Neural progenitor cell (in vitro differentiated cells): ENCODE measurements around the gene C22orf23. TPM values are rescaled to one million over a fixed set of nuclear protein-coding genes. Genes with fewer than 3 reads are reported as not detected.

Experiments
- DNase-seq: peaks from one replicate; pipeline ENCODE4 v3.0.0-alpha.2; 2016; ENCODE audit warnings: low spot score
- H2AFZ ChIP-seq: fragments of 200-600 bp; sonication (generic); replicated peaks from 2 replicates; pipeline ENCODE4 v1.6.1; 2016; ENCODE audit warnings: antibody characterized with exemption
- H3F3A ChIP-seq: fragments of 200-600 bp; sonication (generic); 2 replicates; pipeline ENCODE4 v1.6.1; 2016; ENCODE audit warnings: antibody characterized with exemption, low read depth
- H3K27ac ChIP-seq: fragments of 200-600 bp; sonication (generic); 2 replicates; pipeline ENCODE4 v1.5.1; 2016; ENCODE audit warnings: mild to moderate bottlenecking
- H3K27me3 ChIP-seq: fragments of 200-600 bp; sonication (generic); 2 replicates; pipeline ENCODE4 v1.6.1; 2016; ENCODE audit warnings: mild to moderate bottlenecking, moderate library complexity
- H3K36me3 ChIP-seq: fragments of 200-600 bp; sonication (generic); 2 replicates; pipeline ENCODE4 v1.5.1; 2016
- H3K4me1 ChIP-seq: fragments of 200-600 bp; sonication (generic); 2 replicates; pipeline ENCODE4 v1.6.1; 2016; ENCODE audit warnings: mixed run types
- H3K4me2 ChIP-seq: fragments of 200-600 bp; sonication (generic); 2 replicates; pipeline ENCODE4 v1.6.1; 2016
- H3K4me3 ChIP-seq: fragments of 200-600 bp; sonication (generic); 2 replicates; pipeline ENCODE4 v1.5.1; 2016
- H3K79me2 ChIP-seq: fragments of 200-600 bp; sonication (generic); 2 replicates; pipeline ENCODE4 v1.6.1; 2016; ENCODE audit warnings: low read depth
- H3K9ac ChIP-seq: fragments of 200-600 bp; sonication (generic); 2 replicates; pipeline ENCODE4 v1.6.1; 2016
- H3K9me3 ChIP-seq: fragments of 200-600 bp; sonication (generic); 2 replicates; pipeline ENCODE4 v1.5.1; 2016; ENCODE audit warnings: low read depth
- H4K20me1 ChIP-seq: fragments of 200-600 bp; sonication (generic); 2 replicates; pipeline ENCODE4 v1.6.1; 2016; ENCODE audit warnings: low read depth
- H3K27ac Mint-ChIP-seq: 3 replicates; pipeline ENCODE4 v1.8.0; 2021; ENCODE audit warnings: mixed read lengths
- H3K27me3 Mint-ChIP-seq: 2 replicates; pipeline ENCODE4 v1.8.0; 2022; ENCODE audit warnings: low read depth, mild to moderate bottlenecking, inconsistent platforms, moderate library complexity, mixed read lengths; ENCODE audit not compliant: insufficient read depth
- H3K36me3 Mint-ChIP-seq: 3 replicates; pipeline ENCODE4 v1.8.0; 2021; ENCODE audit warnings: mixed read lengths
- H3K4me1 Mint-ChIP-seq: 3 replicates; pipeline ENCODE4 v1.8.0; 2021; ENCODE audit warnings: mixed read lengths
- H3K4me3 Mint-ChIP-seq: 3 replicates; pipeline ENCODE4 v1.8.0; 2021; ENCODE audit warnings: mild to moderate bottlenecking, moderate library complexity, mixed read lengths
- H3K9me3 Mint-ChIP-seq: 3 replicates; pipeline ENCODE4 v1.8.0; 2020; ENCODE audit warnings: mixed read lengths
- EZH2 ChIP-seq: fragments of 200-600 bp; sonication (generic); IDR thresholded peaks from 2 replicates; pipeline ENCODE4 v1.6.1; 2017; ENCODE audit warnings: antibody characterized with exemption, mild to moderate bottlenecking, moderate library complexity
- EZH2phosphoT487 ChIP-seq: fragments of 200-600 bp; sonication (generic); IDR thresholded peaks from 2 replicates; pipeline ENCODE4 v1.6.1; 2017; ENCODE audit warnings: antibody characterized with exemption
- total RNA-seq: library from RNA; depleted of rRNA; stranded (reverse); fragments of >200 nt; gene quantifications from 2 replicates; pipeline ENCODE4 v1.2.3, GENCODE V29; 2015; ENCODE audit warnings: low replicate concordance
- TF ChIP-seq, protein P1 (sequence below): fragments of 200-600 bp; sonication (generic); IDR thresholded peaks from 2 replicates; pipeline ENCODE4 v1.5.1; 2017; ENCODE audit warnings: antibody characterized with exemption, mild to moderate bottlenecking

The C22orf23 gene
- total RNA-seq, 1 donor from 2014 or later: 0.26 TPM

DNA sequence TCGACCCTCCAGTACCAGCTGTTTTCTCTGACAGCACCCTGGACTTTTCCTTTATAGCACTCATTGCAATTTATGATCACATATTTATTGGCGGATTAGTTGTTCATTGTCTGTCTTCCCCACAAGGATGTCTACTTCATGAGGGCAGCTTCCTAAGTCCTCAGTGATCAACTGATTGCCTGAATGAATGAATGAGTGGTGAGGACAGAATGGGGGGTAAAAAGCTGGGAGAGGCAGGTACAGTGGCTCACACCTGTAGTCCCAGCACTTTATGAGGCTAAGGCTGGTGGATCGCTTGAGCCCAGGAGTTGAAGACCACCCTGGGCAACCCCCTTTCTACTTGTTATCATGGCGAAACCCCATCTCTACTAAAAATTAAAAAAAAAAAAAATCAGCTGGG lies 42.1 kb upstream of the C22orf23 start:
- TF ChIP-seq, protein P1, sequence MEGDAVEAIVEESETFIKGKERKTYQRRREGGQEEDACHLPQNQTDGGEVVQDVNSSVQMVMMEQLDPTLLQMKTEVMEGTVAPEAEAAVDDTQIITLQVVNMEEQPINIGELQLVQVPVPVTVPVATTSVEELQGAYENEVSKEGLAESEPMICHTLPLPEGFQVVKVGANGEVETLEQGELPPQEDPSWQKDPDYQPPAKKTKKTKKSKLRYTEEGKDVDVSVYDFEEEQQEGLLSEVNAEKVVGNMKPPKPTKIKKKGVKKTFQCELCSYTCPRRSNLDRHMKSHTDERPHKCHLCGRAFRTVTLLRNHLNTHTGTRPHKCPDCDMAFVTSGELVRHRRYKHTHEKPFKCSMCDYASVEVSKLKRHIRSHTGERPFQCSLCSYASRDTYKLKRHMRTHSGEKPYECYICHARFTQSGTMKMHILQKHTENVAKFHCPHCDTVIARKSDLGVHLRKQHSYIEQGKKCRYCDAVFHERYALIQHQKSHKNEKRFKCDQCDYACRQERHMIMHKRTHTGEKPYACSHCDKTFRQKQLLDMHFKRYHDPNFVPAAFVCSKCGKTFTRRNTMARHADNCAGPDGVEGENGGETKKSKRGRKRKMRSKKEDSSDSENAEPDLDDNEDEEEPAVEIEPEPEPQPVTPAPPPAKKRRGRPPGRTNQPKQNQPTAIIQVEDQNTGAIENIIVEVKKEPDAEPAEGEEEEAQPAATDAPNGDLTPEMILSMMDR: no peak
- TF ChIP-seq EZH2 (no peak), EZH2phosphoT487 (no peak)
- no peaks in the 10 kb centered on the region for H3K36me3 ChIP-seq
- Mint-ChIP-seq H3K9me3 (no peaks in the 10 kb centered on the region), H3K36me3 (no peaks in the 10 kb centered on the region), H3K4me1 (peaks cover 10% of the 10 kb centered on the region), H3K27me3 (peaks cover 8% of the 10 kb centered on the region), H3K4me3 (no peak overlapping the region), H3K27ac (no peak overlapping the region)
- H3K4me2 ChIP-seq: no peak overlapping the region
- no peak overlapping the region for H3K9ac ChIP-seq
- no peak overlapping the region for H3K4me3 ChIP-seq
- no peaks in the 10 kb centered on the region for H3K27me3 ChIP-seq
- H4K20me1 ChIP-seq: no peaks in the 10 kb centered on the region
- no peak for DNase-seq
- no peaks in the 10 kb centered on the region for H3K9me3 ChIP-seq
- H3K79me2 ChIP-seq: no peaks in the 10 kb centered on the region
- H2AFZ ChIP-seq: no peak overlapping the region
- no peak overlapping the region for H3K27ac ChIP-seq
- H3F3A ChIP-seq: no peaks in the 10 kb centered on the region
- peaks cover 10% of the 10 kb centered on the region for H3K4me1 ChIP-seq

DNA sequence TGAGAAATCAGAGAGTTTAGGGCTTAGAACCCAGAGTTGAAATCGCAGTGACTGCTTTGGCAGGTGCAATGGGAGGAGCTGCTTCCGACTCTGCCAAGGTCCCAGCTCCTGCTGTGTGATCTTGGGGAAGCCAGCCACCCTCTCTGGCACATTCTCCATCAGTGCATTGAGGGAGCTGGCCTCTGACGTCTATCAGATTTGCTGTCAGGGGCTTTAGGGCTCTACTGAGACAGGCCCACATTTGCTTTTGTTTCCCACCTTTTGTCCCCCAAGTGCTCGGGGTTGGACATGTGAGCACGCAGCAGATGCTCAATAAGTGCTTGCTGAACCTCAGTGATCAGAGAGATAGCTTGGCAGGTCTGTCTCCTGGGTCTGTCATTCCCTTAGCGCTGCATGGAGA lies 41.6 kb upstream of the C22orf23 start:
- Histone ChIP-seq H3K4me2 (no peak overlapping the region), H3K9me3 (no peaks in the 10 kb centered on the region), H4K20me1 (no peaks in the 10 kb centered on the region), H3K4me1 (peaks cover 10% of the 10 kb centered on the region), H3K36me3 (no peaks in the 10 kb centered on the region), H2AFZ (no peak overlapping the region), H3K4me3 (no peak overlapping the region), H3K27me3 (no peaks in the 10 kb centered on the region), H3K27ac (no peak overlapping the region), H3F3A (no peaks in the 10 kb centered on the region), H3K79me2 (no peaks in the 10 kb centered on the region), H3K9ac (no peak overlapping the region)
- Mint-ChIP-seq H3K4me3 (no peak overlapping the region), H3K36me3 (no peaks in the 10 kb centered on the region), H3K27ac (no peak overlapping the region), H3K27me3 (peaks cover 4% of the 10 kb centered on the region), H3K9me3 (no peaks in the 10 kb centered on the region), H3K4me1 (peaks cover 6% of the 10 kb centered on the region)
- no peak for TF ChIP-seq EZH2phosphoT487
- TF ChIP-seq EZH2: no peak
- TF ChIP-seq, protein P1: no peak
- no peak for DNase-seq

DNA sequence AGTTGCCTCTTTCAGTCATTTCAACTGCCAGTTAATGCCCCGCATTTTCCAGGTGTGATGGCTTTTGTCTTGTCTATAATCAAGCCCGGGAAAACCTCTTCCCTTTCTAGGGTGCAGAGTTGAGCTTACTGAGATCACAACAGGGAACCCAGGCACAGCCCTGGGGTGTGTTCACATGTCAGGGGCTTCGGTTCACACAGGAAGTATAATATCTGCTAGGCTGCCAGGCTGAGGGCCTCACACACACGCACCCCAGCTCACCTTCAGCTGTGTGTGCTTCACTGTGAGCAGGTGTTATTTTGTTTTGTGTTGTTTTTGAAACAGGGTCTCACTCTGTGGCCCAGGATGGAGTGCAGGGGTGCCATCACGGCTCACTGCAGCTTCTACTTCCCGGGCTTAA lies 40.6 kb upstream of the C22orf23 start:
- H4K20me1 ChIP-seq: no peaks in the 10 kb centered on the region

More for the DNA sequence above, 40.6 kb upstream of the C22orf23 start:
- H3K4me3 ChIP-seq: no peak overlapping the region
- Mint-ChIP-seq H3K4me1 (peaks cover 6% of the 10 kb centered on the region), H3K36me3 (no peaks in the 10 kb centered on the region), H3K27me3 (peaks cover 6% of the 10 kb centered on the region), H3K9me3 (no peaks in the 10 kb centered on the region), H3K4me3 (no peak overlapping the region), H3K27ac (no peak overlapping the region)
- H3K79me2 ChIP-seq: no peaks in the 10 kb centered on the region
- no peaks in the 10 kb centered on the region for H3K27me3 ChIP-seq
- no peak overlapping the region for H3K27ac ChIP-seq
- H3K9me3 ChIP-seq: no peaks in the 10 kb centered on the region
- no peak overlapping the region for H2AFZ ChIP-seq
- no peak overlapping the region for H3K9ac ChIP-seq
- TF ChIP-seq, protein P1: no peak
- TF ChIP-seq EZH2phosphoT487 (no peak), EZH2 (no peak)
- H3F3A ChIP-seq: no peaks in the 10 kb centered on the region
- no peaks in the 10 kb centered on the region for H3K36me3 ChIP-seq
- peaks cover 10% of the 10 kb centered on the region for H3K4me1 ChIP-seq
- no peak for DNase-seq
- no peak overlapping the region for H3K4me2 ChIP-seq
